ENCODE results near the gene SLC5A9. TPM values are rescaled to one million over a fixed set of nuclear protein-coding genes. Genes with fewer than 3 reads are reported as not detected.

The SLC5A9 gene
- total RNA-seq, 1 donor from 2014 or later, result not detected

DNA sequence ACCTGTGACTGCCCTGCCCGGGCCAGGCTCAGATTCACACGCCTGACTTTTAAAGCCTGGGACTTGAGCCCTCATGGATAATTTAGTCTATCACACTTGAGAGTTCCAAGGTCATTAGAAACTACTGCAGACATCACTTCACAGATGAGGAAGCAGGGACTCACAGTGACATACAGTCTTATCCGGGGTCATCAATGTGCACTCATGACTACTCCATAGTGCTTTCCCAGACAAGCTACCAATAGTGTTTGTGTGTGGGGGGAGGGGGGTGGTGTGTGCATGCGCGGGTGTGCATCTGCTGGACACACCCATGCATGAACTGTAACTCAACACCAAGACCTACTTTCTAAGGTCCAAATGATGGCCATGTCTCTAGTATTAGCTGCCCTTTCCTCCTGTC is 16.1 kb upstream of the SLC5A9 start:
- no peaks in the 10 kb centered on the region for H3K36me3 Mint-ChIP-seq
- Histone ChIP-seq H2AFZ (replicated peaks) (no peak overlapping the region), H3K4me3 (no peak overlapping the region), H3K79me2 (ENCODE audit: low read depth) (no peaks in the 10 kb centered on the region), H3K4me2 (no peak overlapping the region), H4K20me1 (ENCODE audit: low read depth) (no peaks in the 10 kb centered on the region), H3K27ac (no peak overlapping the region), H3K4me1 (no peaks in the 10 kb centered on the region), H3K27me3 (no peaks in the 10 kb centered on the region), H3K36me3 (no peaks in the 10 kb centered on the region), H3K9me3 (ENCODE audit: low read depth) (no peaks in the 10 kb centered on the region), H3K9ac (no peak overlapping the region), H3F3A (ENCODE audit: low read depth) (no peaks in the 10 kb centered on the region)
- no peak overlapping the region for H3K27ac Mint-ChIP-seq
- peaks cover 5% of the 10 kb centered on the region for H3K27me3 Mint-ChIP-seq (ENCODE audit: insufficient read depth, low read depth)
- H3K4me1 Mint-ChIP-seq, result peaks cover 5% of the 10 kb centered on the region
- no peaks in the 10 kb centered on the region for H3K9me3 Mint-ChIP-seq
- DNase-seq (ENCODE audit: low spot score), result no peak
- no peak for TF ChIP-seq EZH2 (IDR thresholded peaks at IDR 0.05)
- TF ChIP-seq, protein P1, sequence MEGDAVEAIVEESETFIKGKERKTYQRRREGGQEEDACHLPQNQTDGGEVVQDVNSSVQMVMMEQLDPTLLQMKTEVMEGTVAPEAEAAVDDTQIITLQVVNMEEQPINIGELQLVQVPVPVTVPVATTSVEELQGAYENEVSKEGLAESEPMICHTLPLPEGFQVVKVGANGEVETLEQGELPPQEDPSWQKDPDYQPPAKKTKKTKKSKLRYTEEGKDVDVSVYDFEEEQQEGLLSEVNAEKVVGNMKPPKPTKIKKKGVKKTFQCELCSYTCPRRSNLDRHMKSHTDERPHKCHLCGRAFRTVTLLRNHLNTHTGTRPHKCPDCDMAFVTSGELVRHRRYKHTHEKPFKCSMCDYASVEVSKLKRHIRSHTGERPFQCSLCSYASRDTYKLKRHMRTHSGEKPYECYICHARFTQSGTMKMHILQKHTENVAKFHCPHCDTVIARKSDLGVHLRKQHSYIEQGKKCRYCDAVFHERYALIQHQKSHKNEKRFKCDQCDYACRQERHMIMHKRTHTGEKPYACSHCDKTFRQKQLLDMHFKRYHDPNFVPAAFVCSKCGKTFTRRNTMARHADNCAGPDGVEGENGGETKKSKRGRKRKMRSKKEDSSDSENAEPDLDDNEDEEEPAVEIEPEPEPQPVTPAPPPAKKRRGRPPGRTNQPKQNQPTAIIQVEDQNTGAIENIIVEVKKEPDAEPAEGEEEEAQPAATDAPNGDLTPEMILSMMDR (IDR thresholded peaks at IDR 0.05), result no peak
- TF ChIP-seq EZH2phosphoT487 (IDR thresholded peaks at IDR 0.05), result no peak
- no peak overlapping the region for H3K4me3 Mint-ChIP-seq

DNA sequence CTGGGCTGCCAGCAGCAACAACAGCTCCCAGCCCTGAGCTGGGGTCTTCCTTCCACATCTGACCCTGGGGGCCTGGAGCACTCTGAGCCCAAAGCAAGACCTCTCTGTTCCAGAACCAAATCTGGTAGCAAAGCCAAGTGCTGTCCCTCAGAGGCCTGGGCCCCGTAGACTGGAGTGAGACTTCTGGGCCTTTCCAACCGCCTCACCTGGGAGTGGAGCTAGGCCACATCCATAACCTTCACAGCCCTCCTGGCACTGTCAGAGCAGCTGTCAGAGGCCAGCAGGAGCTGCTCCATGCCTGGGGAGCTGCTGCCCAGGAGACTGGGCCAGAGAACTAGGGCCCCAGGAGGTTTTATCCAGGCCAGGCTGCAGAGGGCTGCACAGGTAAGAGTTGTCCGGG is 15.4 kb upstream of the SLC5A9 start:
- Mint-ChIP-seq H3K4me3 (no peak overlapping the region), H3K4me1 (peaks cover 5% of the 10 kb centered on the region), H3K9me3 (no peaks in the 10 kb centered on the region), H3K27me3 (ENCODE audit: insufficient read depth, low read depth) (peaks cover 5% of the 10 kb centered on the region), H3K36me3 (no peaks in the 10 kb centered on the region), H3K27ac (no peak overlapping the region)
- H3K27me3 ChIP-seq, result no peaks in the 10 kb centered on the region
- H4K20me1 ChIP-seq (ENCODE audit: low read depth), result no peaks in the 10 kb centered on the region
- no peaks in the 10 kb centered on the region for H3F3A ChIP-seq (ENCODE audit: low read depth)
- no peak overlapping the region for H3K27ac ChIP-seq
- no peaks in the 10 kb centered on the region for H3K36me3 ChIP-seq
- H3K4me1 ChIP-seq, result no peaks in the 10 kb centered on the region
- no peak for TF ChIP-seq EZH2phosphoT487 (IDR thresholded peaks at IDR 0.05)
- TF ChIP-seq, protein P1 (IDR thresholded peaks at IDR 0.05), result no peak
- no peak for TF ChIP-seq EZH2 (IDR thresholded peaks at IDR 0.05)
- no peak overlapping the region for H2AFZ ChIP-seq (replicated peaks)
- H3K9ac ChIP-seq, result no peak overlapping the region
- DNase-seq (ENCODE audit: low spot score), result no peak
- H3K4me2 ChIP-seq, result no peak overlapping the region
- H3K4me3 ChIP-seq, result no peak overlapping the region
- H3K79me2 ChIP-seq (ENCODE audit: low read depth), result no peaks in the 10 kb centered on the region
- H3K9me3 ChIP-seq (ENCODE audit: low read depth), result no peaks in the 10 kb centered on the region

- H3K9me3 Mint-ChIP-seq, result no peaks in the 10 kb centered on the region
- H3K4me2 ChIP-seq, result no peak overlapping the region
- peaks cover 5% of the 10 kb centered on the region for H3K4me1 Mint-ChIP-seq
- no peak overlapping the region for H3K4me3 ChIP-seq
- H3K27ac ChIP-seq, result no peak overlapping the region
- H3K27me3 Mint-ChIP-seq (ENCODE audit: insufficient read depth, low read depth), result peaks cover 5% of the 10 kb centered on the region
- no peaks in the 10 kb centered on the region for H3K36me3 ChIP-seq
- no peak overlapping the region for H2AFZ ChIP-seq (replicated peaks)
- H3K4me1 ChIP-seq, result no peaks in the 10 kb centered on the region
- no peak for TF ChIP-seq EZH2 (IDR thresholded peaks at IDR 0.05)
- TF ChIP-seq, protein P1 (IDR thresholded peaks at IDR 0.05), result no peak
- TF ChIP-seq EZH2phosphoT487 (IDR thresholded peaks at IDR 0.05), result no peak
- no peaks in the 10 kb centered on the region for H3K9me3 ChIP-seq (ENCODE audit: low read depth)
- H3K4me3 Mint-ChIP-seq, result no peak overlapping the region
- H3K36me3 Mint-ChIP-seq, result no peaks in the 10 kb centered on the region
- no peaks in the 10 kb centered on the region for H3K79me2 ChIP-seq (ENCODE audit: low read depth)
- DNase-seq (ENCODE audit: low spot score), result no peak
- no peaks in the 10 kb centered on the region for H3F3A ChIP-seq (ENCODE audit: low read depth)
- H4K20me1 ChIP-seq (ENCODE audit: low read depth), result no peaks in the 10 kb centered on the region
- H3K27ac Mint-ChIP-seq, result no peak overlapping the region
- H3K27me3 ChIP-seq, result no peaks in the 10 kb centered on the region
- no peak overlapping the region for H3K9ac ChIP-seq
Observed at GRCh38 chr1:48207536-48208075, 14.9 kb upstream of the SLC5A9 start.

Measured in neural progenitor cell (in vitro differentiated cells).